ENCODE results near the gene CASS4.

CASS4 gene

DNA sequence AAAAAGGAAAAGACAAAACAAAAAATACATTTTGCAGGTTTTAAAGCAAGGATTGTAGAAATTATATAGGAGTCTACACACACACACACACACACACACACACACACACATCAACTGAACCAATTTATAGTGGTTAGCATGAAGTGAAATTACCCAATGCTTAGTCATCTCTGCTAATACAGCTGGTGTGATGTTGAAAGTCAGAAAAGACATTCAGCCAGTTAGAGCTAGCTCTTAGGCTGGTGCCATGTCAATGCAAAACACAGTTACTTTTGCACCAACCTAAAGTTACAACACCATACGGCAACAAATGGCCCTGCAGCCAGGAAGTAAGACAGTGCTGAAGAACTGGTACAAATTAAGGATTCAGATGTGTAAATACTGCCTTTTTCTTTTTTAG lies 38.1 kb upstream of the CASS4 start:
- DNase-seq (ENCODE audit: low spot score): no peak

DNA sequence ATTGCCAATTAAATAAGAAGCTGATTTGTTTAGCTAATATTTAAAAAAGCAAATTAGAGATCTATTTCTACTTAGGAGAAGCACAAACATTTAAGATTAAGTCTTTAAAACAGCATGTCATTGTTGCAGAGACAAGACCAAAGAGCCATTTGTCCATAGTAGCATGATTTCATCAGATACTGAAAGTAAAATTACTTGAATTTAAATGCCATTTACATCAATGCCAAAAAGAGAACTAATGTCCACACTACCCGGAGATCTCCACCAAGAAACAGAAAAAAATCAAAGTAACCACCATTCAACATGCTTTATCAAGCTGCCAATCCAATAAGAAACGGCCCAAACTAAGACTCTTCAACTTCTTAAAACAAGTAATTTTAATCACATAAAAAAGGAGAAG lies 35.7 kb upstream of the CASS4 start:
- DNase-seq (ENCODE audit: low spot score): no peak

More for the DNA sequence above, 38.1 kb upstream of the CASS4 start:
- TF ChIP-seq CTCF (IDR thresholded peaks at IDR 0.05; ENCODE audit: extremely low read depth, missing control alignments): no peak

DNA sequence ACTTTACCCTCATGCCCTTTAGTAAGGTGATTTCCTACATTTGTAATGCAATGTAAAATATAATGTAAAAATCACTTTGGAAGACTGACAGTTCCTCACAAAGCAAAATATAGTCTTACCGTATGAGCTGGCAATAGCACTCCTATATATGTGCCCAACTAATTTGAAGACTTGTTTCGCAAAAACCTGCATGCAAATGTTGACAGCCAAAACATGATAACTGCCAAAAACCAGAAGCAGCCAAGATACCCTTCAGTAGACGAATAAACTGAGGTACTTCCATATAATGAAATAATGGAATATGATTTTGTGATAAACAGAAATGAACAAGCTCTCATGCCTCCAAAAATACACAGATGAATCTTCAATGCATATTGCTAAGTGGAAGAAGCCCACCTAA lies 33.7 kb upstream of the CASS4 start:
- no peak for DNase-seq (ENCODE audit: low spot score)
- TF ChIP-seq CTCF (IDR thresholded peaks at IDR 0.05; ENCODE audit: extremely low read depth, missing control alignments): no peak

More for the DNA sequence above, 35.7 kb upstream of the CASS4 start:
- TF ChIP-seq CTCF (IDR thresholded peaks at IDR 0.05; ENCODE audit: extremely low read depth, missing control alignments): no peak

GRCh38 chr20:56380375-56380774 lies 31.7 kb upstream of the CASS4 start:
- no peak for DNase-seq (ENCODE audit: low spot score)
- no peak for TF ChIP-seq CTCF (IDR thresholded peaks at IDR 0.05; ENCODE audit: extremely low read depth, missing control alignments)

GRCh38 chr20:56381501-56381900 lies 30.6 kb upstream of the CASS4 start:
- DNase-seq (ENCODE audit: low spot score): no peak
- no peak for TF ChIP-seq CTCF (IDR thresholded peaks at IDR 0.05; ENCODE audit: extremely low read depth, missing control alignments)

- no peak for TF ChIP-seq CTCF (IDR thresholded peaks at IDR 0.05; ENCODE audit: extremely low read depth, missing control alignments)
- DNase-seq (ENCODE audit: low spot score): no peak
Measured at GRCh38 chr20:56382696-56383095, 29.4 kb upstream of the CASS4 start.

DNA sequence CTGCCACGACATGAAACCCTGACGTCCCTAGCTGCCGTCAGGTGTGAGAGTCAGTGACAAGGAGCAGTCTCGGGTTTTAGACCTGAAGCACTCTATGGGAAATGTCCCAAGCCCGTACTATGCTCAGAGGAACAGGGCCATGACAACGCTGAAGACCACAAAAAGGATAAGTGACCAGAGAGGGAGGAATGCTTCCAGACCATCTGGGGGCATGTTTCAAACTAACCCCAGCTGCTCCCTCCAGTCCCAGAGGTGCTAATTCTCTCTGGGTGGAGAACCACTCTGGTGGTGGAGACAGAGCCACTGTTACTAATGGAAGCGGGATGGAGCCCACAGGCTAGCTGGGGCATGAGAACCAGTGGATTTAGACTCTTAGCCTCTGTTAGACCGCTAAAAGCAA lies 28.7 kb upstream of the CASS4 start:
- no peak for TF ChIP-seq CTCF (IDR thresholded peaks at IDR 0.05; ENCODE audit: extremely low read depth, missing control alignments)
- DNase-seq (ENCODE audit: low spot score): no peak

Measured in GM20000 (cell line).